ENCODE results near the gene SAMD14. TPM values are rescaled to one million over a fixed set of nuclear protein-coding genes. Genes with fewer than 3 reads are reported as not detected.

The SAMD14 gene
- total RNA-seq, result 9.0 and 9.1 TPM in 2 replicates

DNA sequence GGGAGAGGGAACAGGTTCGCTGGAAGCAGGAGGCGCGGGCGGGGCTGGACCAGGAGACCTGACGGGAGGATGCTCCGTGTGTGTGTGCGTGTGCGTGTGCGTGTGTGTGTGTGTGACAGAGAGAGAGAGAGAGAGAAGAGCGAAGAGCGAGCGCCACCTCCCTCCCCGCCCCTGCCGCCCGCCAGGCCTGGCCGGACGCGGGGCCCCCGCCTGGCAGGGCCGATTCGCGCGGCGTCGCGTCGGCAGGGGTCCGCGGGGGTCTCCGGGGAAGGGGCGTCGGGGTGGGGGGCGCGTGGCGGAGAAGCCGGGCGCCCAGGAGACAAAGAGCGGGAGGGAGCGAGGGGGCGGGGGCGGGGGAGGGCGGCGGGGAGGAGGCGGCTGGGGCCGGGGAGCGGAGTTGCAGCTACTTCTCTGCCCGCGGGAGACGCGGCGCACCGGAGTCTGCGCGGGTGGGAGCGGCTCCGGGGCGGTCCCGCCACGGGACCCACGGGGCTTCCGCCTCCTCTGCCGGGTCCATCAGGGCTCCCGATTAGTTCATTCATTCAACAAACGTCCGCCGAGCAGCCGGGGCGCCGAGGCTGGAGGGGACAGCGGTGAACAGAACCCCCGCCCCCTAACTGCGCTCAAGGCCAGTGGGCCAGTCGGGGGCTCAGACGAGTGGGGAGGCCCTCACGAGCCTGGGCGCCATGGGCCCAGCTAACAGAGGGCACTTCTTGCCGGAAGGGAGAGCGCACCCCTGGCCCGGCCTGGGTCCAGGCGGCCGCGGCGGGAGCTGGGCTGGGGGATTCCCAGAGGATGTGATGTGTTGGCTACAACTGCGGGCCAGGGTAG, at the start of gene SAMD14:
TSS of gene SAMD14 (minus strand) at position 433 of the 831 bp plus-strand sequence. CDS start 5,201 bp downstream, outside the sequence.

DNA sequence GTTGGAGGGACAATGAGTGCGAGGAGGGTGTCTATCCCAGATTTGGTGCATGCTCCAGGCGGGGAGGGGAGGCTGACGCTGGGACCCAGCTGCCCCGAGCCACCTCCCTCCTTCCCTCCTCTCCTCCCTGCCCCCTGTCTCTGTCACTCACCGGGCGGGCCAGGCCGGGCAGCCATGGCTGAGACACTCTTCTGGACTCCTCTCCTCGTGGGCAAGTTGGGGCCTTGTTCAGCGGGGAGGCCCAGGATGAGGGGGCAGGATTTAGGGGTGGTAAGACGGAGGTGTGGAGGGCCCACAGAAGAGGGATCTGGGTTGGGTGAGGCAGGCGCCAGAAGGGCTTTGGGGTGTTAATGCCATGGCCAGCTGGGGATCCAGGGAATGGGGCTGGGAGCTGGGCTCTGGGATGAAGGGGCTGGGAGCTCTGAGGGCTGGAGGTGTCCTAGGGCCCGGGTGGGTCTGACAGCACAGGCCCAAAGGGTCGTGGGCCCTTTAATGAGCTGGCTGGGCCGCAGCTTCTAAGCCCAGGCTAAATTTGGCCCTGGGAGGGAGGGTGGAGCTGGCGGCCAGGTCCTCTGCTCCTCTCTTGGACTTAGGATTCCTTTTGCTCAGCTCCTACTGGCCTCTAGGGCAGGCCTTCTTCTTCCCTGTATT, 36.0 kb upstream of the SAMD14 start, which contains the start of gene SGCA:
TSS of gene SGCA (plus strand) at position 139 of the 651 bp plus-strand sequence. CDS start at position 175, 36 bp downstream.

DNA sequence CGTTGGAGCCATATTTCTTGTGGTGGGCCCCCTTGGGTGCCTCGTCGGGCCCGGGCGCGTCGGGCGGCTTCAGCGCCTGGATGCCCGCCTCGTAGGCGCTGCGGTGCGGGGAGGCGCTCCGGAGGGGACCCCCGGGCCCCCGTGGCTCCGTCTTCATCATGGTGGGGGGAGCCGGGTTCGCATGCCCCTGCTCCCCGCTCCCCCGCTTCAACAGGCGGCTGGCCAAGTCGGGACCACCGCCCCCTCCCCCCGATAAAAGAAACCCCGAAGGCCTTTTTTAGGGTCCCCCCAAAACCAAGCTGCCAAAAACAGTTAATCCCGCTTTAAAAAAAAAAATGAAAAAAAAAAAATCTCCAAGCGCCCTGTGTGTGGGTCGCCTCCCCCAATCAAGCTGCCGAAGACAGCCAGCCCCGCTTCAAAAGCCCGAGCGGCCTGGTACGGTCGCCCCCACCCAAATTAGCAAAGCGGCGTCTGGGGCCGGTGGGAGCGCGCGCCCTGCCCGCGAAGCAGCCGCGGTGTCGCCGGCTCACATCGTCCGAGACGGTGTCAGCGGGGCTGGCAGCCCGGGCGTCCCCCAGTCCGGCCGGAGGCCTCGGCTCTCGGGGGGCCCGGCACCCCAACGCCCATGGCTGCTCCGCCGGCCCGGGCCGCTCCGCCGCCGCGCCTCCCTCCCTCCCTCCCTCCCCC, 20.5 kb upstream of the SAMD14 start, which contains the start of gene PPP1R9B:
TSS of gene PPP1R9B (minus strand) at position 324 of the 687 bp plus-strand sequence. CDS start at position 160, 164 bp downstream.

DNA sequence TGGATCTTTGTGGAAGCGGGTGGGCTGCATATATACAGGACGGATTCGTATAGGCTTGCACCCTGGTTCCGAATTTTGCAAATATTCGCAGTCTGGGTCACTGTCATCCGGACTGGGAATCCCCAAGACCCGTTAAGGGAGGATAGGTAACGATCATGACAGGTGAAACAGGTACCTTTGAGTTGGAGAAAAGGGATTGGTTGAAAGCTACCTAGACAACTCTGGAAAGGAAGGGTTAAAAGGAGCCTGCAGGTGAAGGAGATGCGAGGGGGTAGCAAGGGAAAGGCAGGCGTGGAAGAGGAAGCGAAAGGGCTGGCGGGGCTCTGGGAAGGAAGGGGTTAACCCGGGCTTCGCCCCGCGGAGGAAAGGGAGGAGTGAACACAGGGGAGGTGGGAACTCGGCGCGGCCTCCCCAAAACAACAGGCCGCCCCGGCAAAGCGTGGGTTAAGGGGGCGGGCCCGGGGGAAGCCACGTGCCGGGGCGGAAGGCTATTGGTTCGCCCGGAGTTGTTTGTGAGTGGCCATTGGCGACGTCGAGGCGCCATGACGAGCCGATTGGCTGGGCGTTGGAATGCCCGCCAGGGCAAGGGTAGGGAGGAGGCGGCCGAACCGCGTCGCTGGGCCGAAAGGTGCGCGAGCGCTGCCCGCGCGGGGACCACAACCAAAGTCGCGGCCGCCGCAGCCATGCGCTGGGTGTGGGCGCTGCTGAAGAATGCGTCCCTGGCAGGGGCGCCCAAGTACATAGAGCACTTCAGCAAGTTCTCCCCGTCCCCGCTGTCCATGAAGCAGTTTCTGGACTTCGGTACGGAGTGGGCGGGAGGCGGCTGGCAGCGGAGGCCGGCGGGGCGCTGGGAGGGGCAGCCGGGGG, 35.0 kb downstream of the SAMD14 start, which contains the start of gene PDK2:
TSS of gene PDK2 (plus strand) at position 599 of the 867 bp plus-strand sequence. CDS start at position 684, 85 bp downstream.

Other genes with a start within 250 kb of the SAMD14 start
- not detected in 2 replicates for gene DLX4, start 161.0 kb downstream of the SAMD14 start, total RNA-seq
- not detected in 2 replicates for gene DLX3, start 134.9 kb downstream of the SAMD14 start, total RNA-seq
- gene ITGA3, start 74.0 kb downstream of the SAMD14 start, total RNA-seq, result 125 and 163 TPM in 2 replicates
- 43.2 and 48.5 TPM in 2 replicates for gene PDK2, start 34.8 kb downstream of the SAMD14 start, total RNA-seq
- gene PPP1R9B, start 20.5 kb upstream of the SAMD14 start, total RNA-seq, result 63.9 and 65.1 TPM in 2 replicates
- gene SGCA, start 35.8 kb upstream of the SAMD14 start, total RNA-seq, result 1.8 and 2.4 TPM in 2 replicates
- gene COL1A1, start 71.5 kb upstream of the SAMD14 start, total RNA-seq, result 4,697 and 6,239 TPM in 2 replicates
- not detected in 2 replicates for gene TMEM92, start 144.3 kb upstream of the SAMD14 start, total RNA-seq
- 53.1 and 59.3 TPM in 2 replicates for gene XYLT2, start 216.0 kb upstream of the SAMD14 start, total RNA-seq
- 46.6 and 58.8 TPM in 2 replicates for gene MRPL27, start 243.0 kb upstream of the SAMD14 start, total RNA-seq
- gene EME1, start 243.1 kb upstream of the SAMD14 start, total RNA-seq, result 0.32 and 0.85 TPM in 2 replicates